ENCODE results near the gene CUL7. TPM values are rescaled to one million over a fixed set of nuclear protein-coding genes. Genes with fewer than 3 reads are reported as not detected.

Gene CUL7
- total RNA-seq, 1 experiment from 2014 or later, result 23.5 TPM

GRCh38 chr6:43037706-43038105, 15.9 kb downstream of the CUL7 start:
- H2BK5ac ChIP-seq (ENCODE audit: insufficient read length, low read length), result no peak overlapping the region
- H4K91ac ChIP-seq (ENCODE audit: insufficient read length, low read depth, low read length), result no peak overlapping the region
- H2AFZ ChIP-seq (ENCODE audit: low read length), result no peak overlapping the region
- H3K14ac ChIP-seq (ENCODE audit: insufficient read depth, low read length), result no peak overlapping the region
- no peak overlapping the region for H2BK15ac ChIP-seq (ENCODE audit: low read depth, low read length)
- no peaks in the 10 kb centered on the region for H3K4me1 Mint-ChIP-seq
- no peak overlapping the region for H2BK12ac ChIP-seq (ENCODE audit: insufficient read length, low read depth, low read length)
- no peak overlapping the region for H3T11ph ChIP-seq (ENCODE audit: low read length)
- H3K9me3 ChIP-seq (ENCODE audit: control insufficient read depth, low read depth, low read length), result no peaks in the 10 kb centered on the region
- H3K27me3 ChIP-seq (ENCODE audit: insufficient read depth, low read length), result no peaks in the 10 kb centered on the region
- no peaks in the 10 kb centered on the region for H3K79me2 ChIP-seq (ENCODE audit: insufficient read depth, low read length)
- no peaks in the 10 kb centered on the region for H3K4me1 ChIP-seq (ENCODE audit: insufficient read depth, low read length)
- WGBS (ENCODE audit: extremely low coverage, insufficient read length, low lambda C conversion rate), result no CpG with 5 or more reads among the region's 9 CpGs
- no peak overlapping the region for H4K8ac ChIP-seq (replicated peaks; ENCODE audit: insufficient read length, low read depth, low read length)
- no peaks in the 10 kb centered on the region for H4K20me1 ChIP-seq (ENCODE audit: control insufficient read depth, insufficient read depth, insufficient read length)
- H3K27ac Mint-ChIP-seq, result peak overlapping the region in 1 of 3 experiments; percentile 37; a peak in 1 of 7 replicates
- no peak for DNase-seq
- no peak overlapping the region for H3K4ac ChIP-seq (ENCODE audit: low read depth, low read length)
- no peaks in the 10 kb centered on the region; a peak in 1 of 5 replicates for H3K9me3 Mint-ChIP-seq
- no peaks in the 10 kb centered on the region; the same call in none of the 2 replicates for H3K27me3 Mint-ChIP-seq (ENCODE audit: low read depth)
- no peak overlapping the region for H2AK5ac ChIP-seq (ENCODE audit: insufficient read length, low read length)
- no peak overlapping the region for H3K23ac ChIP-seq (ENCODE audit: insufficient read length, low read depth, low read length)
- H3K79me1 ChIP-seq (ENCODE audit: insufficient read depth, low read depth, low read length, poor library complexity, severe bottlenecking), result no peaks in the 10 kb centered on the region
- H3K4me2 ChIP-seq (ENCODE audit: insufficient read depth, insufficient read length, low read length), result no peak overlapping the region
- H3K23me2 ChIP-seq (ENCODE audit: insufficient read length, low read depth, low read length, poor library complexity, severe bottlenecking), result no peaks in the 10 kb centered on the region
- H2BK20ac ChIP-seq (ENCODE audit: low read depth, low read length, poor library complexity, severe bottlenecking), result no peak overlapping the region
- no peak overlapping the region for H3K18ac ChIP-seq (ENCODE audit: insufficient read length, low read depth, low read length)
- H3K27ac ChIP-seq (ENCODE audit: insufficient read length, low read depth, low read length), result no peak overlapping the region
- no peak overlapping the region for H4K5ac ChIP-seq (ENCODE audit: insufficient read length, low read depth, low read length)
- TF ChIP-seq CTCF (conservative IDR thresholded peaks at IDR 0.05), result no peak
- no peak overlapping the region for H3K9ac ChIP-seq (ENCODE audit: extremely low read depth, insufficient read length, low read length)
- H2BK120ac ChIP-seq (ENCODE audit: low read depth, low read length, poor library complexity, severe bottlenecking), result no peak overlapping the region
- H3K36me3 Mint-ChIP-seq (ENCODE audit: insufficient read depth in 1 of 3, low read depth in 3 of 3), result peaks cover 31 to 84% (median 66%) of the 10 kb centered on the region in 3 experiments
- H3K56ac ChIP-seq (ENCODE audit: insufficient read length, low read depth, low read length), result no peak overlapping the region
- peak overlapping the region in 1 of 2 experiments; percentile 11; a peak in 1 of 5 replicates for H3K4me3 Mint-ChIP-seq

Measured in H9 (cell line).